ENCODE results near the gene ACOX1.
A peak's percentile ranks its signal among the peaks of the same experiment; 100 is the strongest.

The ACOX1 gene

DNA sequence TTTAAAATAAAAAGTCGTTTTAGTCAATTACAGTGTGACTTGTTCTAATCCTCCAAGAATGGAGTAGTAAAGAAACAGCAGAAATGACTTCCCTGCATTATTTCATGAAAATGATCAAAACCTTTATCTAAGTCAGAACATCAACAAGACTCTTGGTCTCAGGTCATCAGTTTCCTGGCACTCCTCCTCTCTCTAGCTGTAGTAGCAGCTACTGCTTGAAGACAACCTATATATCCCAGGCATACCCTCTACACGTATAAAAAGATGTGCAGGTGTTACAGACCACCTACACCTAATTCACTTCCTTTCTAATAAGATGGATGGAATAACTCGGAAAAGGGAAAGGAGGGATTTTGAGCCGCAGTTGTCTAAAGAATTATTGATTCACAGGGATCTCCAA, 36.5 kb downstream of the ACOX1 start:
- Histone ChIP-seq H3K9me2 (replicated peaks; ENCODE audit: low read depth, low read length) (no peaks in the 10 kb centered on the region), H3F3A (ENCODE audit: low read depth) (no peaks in the 10 kb centered on the region), H3K4me1 (ENCODE audit: insufficient read depth, low read length, poor library complexity, severe bottlenecking) (peaks cover 9% of the 10 kb centered on the region), H4K20me1 (ENCODE audit: insufficient read depth, low read length, poor library complexity, severe bottlenecking) (no peaks in the 10 kb centered on the region), H3K9ac (ENCODE audit: low read depth, low read length, poor library complexity, severe bottlenecking) (no peak overlapping the region), H3K4me2 (ENCODE audit: low read depth, low read length, poor library complexity, severe bottlenecking) (no peak overlapping the region), H3K79me2 (ENCODE audit: insufficient read depth, low read length) (peaks cover 6% of the 10 kb centered on the region; the same call in 1 of the 2 replicates), H3K9me3 (ENCODE audit: insufficient read depth, low read depth, low read length) (no peaks in the 10 kb centered on the region), H3K27me3 (ENCODE audit: insufficient read depth, low read length, poor library complexity, severe bottlenecking) (no peaks in the 10 kb centered on the region), H3K36me3 (ENCODE audit: insufficient read depth, low read length) (peaks cover 16% of the 10 kb centered on the region; the same call in 1 of the 2 replicates), H3K4me3 (ENCODE audit: low read length, poor library complexity, severe bottlenecking) (no peak overlapping the region), H2AFZ (ENCODE audit: low read length) (no peak overlapping the region)
- no peak for TF ChIP-seq EZH2phosphoT487 (IDR thresholded peaks at IDR 0.05; ENCODE audit: borderline replicate concordance)
- TF ChIP-seq, protein P1, sequence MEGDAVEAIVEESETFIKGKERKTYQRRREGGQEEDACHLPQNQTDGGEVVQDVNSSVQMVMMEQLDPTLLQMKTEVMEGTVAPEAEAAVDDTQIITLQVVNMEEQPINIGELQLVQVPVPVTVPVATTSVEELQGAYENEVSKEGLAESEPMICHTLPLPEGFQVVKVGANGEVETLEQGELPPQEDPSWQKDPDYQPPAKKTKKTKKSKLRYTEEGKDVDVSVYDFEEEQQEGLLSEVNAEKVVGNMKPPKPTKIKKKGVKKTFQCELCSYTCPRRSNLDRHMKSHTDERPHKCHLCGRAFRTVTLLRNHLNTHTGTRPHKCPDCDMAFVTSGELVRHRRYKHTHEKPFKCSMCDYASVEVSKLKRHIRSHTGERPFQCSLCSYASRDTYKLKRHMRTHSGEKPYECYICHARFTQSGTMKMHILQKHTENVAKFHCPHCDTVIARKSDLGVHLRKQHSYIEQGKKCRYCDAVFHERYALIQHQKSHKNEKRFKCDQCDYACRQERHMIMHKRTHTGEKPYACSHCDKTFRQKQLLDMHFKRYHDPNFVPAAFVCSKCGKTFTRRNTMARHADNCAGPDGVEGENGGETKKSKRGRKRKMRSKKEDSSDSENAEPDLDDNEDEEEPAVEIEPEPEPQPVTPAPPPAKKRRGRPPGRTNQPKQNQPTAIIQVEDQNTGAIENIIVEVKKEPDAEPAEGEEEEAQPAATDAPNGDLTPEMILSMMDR (conservative IDR thresholded peaks at IDR 0.05; ENCODE audit: low read length) = no peak

DNA sequence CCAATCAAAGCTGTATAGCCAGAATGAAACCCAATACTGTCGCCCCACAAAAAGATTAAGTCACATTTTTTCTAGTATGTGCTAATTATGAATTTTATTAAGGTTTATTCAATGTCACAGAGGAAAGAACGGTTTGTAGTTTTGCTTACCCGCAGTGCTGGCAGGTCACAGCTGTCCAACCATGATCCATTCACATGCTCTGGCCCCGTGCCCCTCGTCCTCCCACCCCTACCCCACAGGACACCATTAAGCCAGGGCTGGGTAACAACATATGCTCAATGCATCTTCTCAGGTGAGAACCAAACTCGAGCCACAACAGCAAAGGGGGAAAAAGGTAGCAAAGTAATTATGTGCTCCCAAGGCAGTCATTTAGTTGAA, 37.5 kb downstream of the ACOX1 start:
- Histone ChIP-seq H3K9me3 (ENCODE audit: insufficient read depth, low read depth, low read length) (no peaks in the 10 kb centered on the region), H3K27me3 (ENCODE audit: insufficient read depth, low read length, poor library complexity, severe bottlenecking) (no peaks in the 10 kb centered on the region), H3K9me2 (replicated peaks; ENCODE audit: low read depth, low read length) (no peaks in the 10 kb centered on the region), H2AFZ (ENCODE audit: low read length) (peak overlapping the region; percentile 75), H3K4me1 (ENCODE audit: insufficient read depth, low read length, poor library complexity, severe bottlenecking) (peaks cover 9% of the 10 kb centered on the region), H4K20me1 (ENCODE audit: insufficient read depth, low read length, poor library complexity, severe bottlenecking) (no peaks in the 10 kb centered on the region), H3F3A (ENCODE audit: low read depth) (no peaks in the 10 kb centered on the region), H3K79me2 (ENCODE audit: insufficient read depth, low read length) (peaks cover 6% of the 10 kb centered on the region; the same call in 1 of the 2 replicates), H3K9ac (ENCODE audit: low read depth, low read length, poor library complexity, severe bottlenecking) (peak overlapping the region; percentile 87), H3K36me3 (ENCODE audit: insufficient read depth, low read length) (peaks cover 9% of the 10 kb centered on the region; the same call in 1 of the 2 replicates), H3K4me2 (ENCODE audit: low read depth, low read length, poor library complexity, severe bottlenecking) (peak overlapping the region; percentile 81), H3K4me3 (ENCODE audit: low read length, poor library complexity, severe bottlenecking) (peak overlapping the region; percentile 87)
- no peak for TF ChIP-seq EZH2phosphoT487 (IDR thresholded peaks at IDR 0.05; ENCODE audit: borderline replicate concordance)
- TF ChIP-seq, protein P1 (conservative IDR thresholded peaks at IDR 0.05; ENCODE audit: low read length) = no peak

DNA sequence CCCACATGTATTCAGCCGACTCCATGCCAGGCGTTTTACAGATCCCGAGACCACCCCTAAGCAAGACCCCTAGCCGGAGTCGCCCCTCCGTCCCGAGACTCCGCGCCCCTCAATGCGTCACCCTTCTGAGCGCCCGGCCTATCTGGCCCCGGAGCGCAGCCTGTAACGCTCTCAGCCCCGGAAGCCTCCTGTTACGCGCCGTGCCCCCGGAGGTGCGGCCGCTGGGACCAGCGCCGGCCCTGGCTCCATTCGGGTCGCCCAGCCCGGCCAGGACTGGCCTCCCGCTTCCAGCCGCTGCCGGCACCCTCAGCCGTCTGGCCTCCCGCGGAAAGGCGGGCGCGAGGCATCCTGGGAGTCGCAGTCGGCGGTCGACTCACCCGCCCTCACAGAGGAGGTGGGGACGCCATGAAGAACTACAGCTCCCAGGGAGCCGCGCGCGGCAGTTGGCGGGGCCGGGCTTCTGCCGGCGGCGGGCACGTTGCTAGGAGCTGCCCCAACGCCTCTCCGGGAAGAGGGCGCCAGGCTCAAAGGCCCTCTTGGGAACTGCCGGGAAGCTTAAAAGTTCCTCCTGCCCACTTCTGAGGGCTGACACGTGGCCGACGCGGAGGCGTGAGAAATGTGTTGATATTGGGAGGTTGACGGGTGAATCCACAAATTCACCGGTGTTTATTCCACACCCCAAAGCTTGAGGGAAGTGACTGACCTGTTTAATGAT, 38.1 kb downstream of the ACOX1 start, which contains the start of gene FBF1:
Gene FBF1, minus strand, starts transcription at position 316 of the 715 bp plus-strand sequence. CDS start 2,893 bp downstream, outside the sequence.
- Histone ChIP-seq H3K9me2 (replicated peaks; ENCODE audit: low read depth, low read length) (no peaks in the 10 kb centered on the region), H2AFZ (ENCODE audit: low read length) (peak within 1 kb of the TSS; percentile 87), H3K36me3 (ENCODE audit: insufficient read depth, low read length) (peaks cover 3% of the 10 kb centered on the region; the same call in 1 of the 2 replicates), H3K4me2 (ENCODE audit: low read depth, low read length, poor library complexity, severe bottlenecking) (peak within 1 kb of the TSS; percentile 81), H3K9ac (ENCODE audit: low read depth, low read length, poor library complexity, severe bottlenecking) (peak within 1 kb of the TSS; percentile 87), H3K79me2 (ENCODE audit: insufficient read depth, low read length) (peaks cover 6% of the 10 kb centered on the region; the same call in 1 of the 2 replicates), H3K27me3 (ENCODE audit: insufficient read depth, low read length, poor library complexity, severe bottlenecking) (no peaks in the 10 kb centered on the region), H3K4me3 (ENCODE audit: low read length, poor library complexity, severe bottlenecking) (peak within 1 kb of the TSS; percentile 87), H4K20me1 (ENCODE audit: insufficient read depth, low read length, poor library complexity, severe bottlenecking) (no peaks in the 10 kb centered on the region), H3K4me1 (ENCODE audit: insufficient read depth, low read length, poor library complexity, severe bottlenecking) (peaks cover 9% of the 10 kb centered on the region), H3F3A (ENCODE audit: low read depth) (no peaks in the 10 kb centered on the region), H3K9me3 (ENCODE audit: insufficient read depth, low read depth, low read length) (no peaks in the 10 kb centered on the region)
- TF ChIP-seq, protein P1 (conservative IDR thresholded peaks at IDR 0.05; ENCODE audit: low read length) = 0 out of 2 replicates have a peak, but pooled peaks have one; percentile 15
- no peak for TF ChIP-seq EZH2phosphoT487 (IDR thresholded peaks at IDR 0.05; ENCODE audit: borderline replicate concordance)
